ENCODE results near the gene COL5A2.

GRCh38 chr2:189146553-189146952 lies 33.0 kb downstream of the COL5A2 start:
- TF ChIP-seq CTCF (IDR thresholded peaks at IDR 0.05) (no peak), POLR2A (IDR thresholded peaks at IDR 0.05) (no peak)

Measured in lower leg skin (tissue), 3 donors.